Hepatocyte (in vitro differentiated cells): ENCODE results near the gene CCDC187. TPM values are rescaled to one million over a fixed set of nuclear protein-coding genes. Genes with fewer than 3 reads are reported as not detected.

Source experiments
- DNase-seq: peaks from one replicate; pipeline ENCODE4 v3.0.0-alpha.2; 2016; ENCODE audit warnings: low spot score
- H2AFZ ChIP-seq: fragments of 200-600 bp; sonication (generic); 2 replicates; pipeline ENCODE4 v1.6.0; 2016; ENCODE audit warnings: antibody characterized with exemption, mild to moderate bottlenecking
- H3K27ac ChIP-seq: fragments of 200-600 bp; sonication (generic); 2 replicates; pipeline ENCODE4 v1.5.1; 2016; ENCODE audit warnings: mild to moderate bottlenecking
- H3K27me3 ChIP-seq: fragments of 200-600 bp; sonication (generic); 2 replicates; pipeline ENCODE4 v1.6.1; 2016
- H3K36me3 ChIP-seq: fragments of 200-600 bp; sonication (generic); replicated peaks from 2 replicates; pipeline ENCODE4 v1.5.1; 2016; ENCODE audit warnings: low read depth; ENCODE audit not compliant: insufficient read depth
- H3K4me1 ChIP-seq: fragments of 200-600 bp; sonication (generic); 2 replicates; pipeline ENCODE4 v1.5.1; 2016; ENCODE audit warnings: mild to moderate bottlenecking, moderate library complexity; ENCODE audit not compliant: insufficient read depth
- H3K4me2 ChIP-seq: fragments of 200-600 bp; sonication (generic); 2 replicates; pipeline ENCODE4 v1.6.0; 2016
- H3K4me3 ChIP-seq: fragments of 200-600 bp; sonication (generic); 2 replicates; pipeline ENCODE4 v1.5.1; 2016; ENCODE audit warnings: mild to moderate bottlenecking
- H3K79me2 ChIP-seq: fragments of 200-600 bp; sonication (generic); 2 replicates; pipeline ENCODE4 v1.6.0; 2017; ENCODE audit warnings: mild to moderate bottlenecking
- H3K9me2 ChIP-seq: fragments of 200-600 bp; sonication (generic); replicated peaks from 2 replicates; pipeline ENCODE4 v1.6.0; 2017; ENCODE audit warnings: mild to moderate bottlenecking; ENCODE audit not compliant: insufficient read depth
- H3K9me3 ChIP-seq: fragments of 200-600 bp; sonication (generic); 2 replicates; pipeline ENCODE4 v1.5.1; 2016; ENCODE audit warnings: low read depth, mild to moderate bottlenecking
- H4K20me1 ChIP-seq: fragments of 200-600 bp; sonication (generic); 2 replicates; pipeline ENCODE4 v1.6.0; 2016; ENCODE audit warnings: mild to moderate bottlenecking; ENCODE audit not compliant: insufficient read depth, poor library complexity, severe bottlenecking
- EZH2 ChIP-seq: fragments of 200-600 bp; sonication (generic); IDR thresholded peaks from 2 replicates; pipeline ENCODE4 v1.6.1; 2016; ENCODE audit warnings: antibody characterized with exemption, mild to moderate bottlenecking, borderline replicate concordance
- EZH2phosphoT487 ChIP-seq: fragments of 200-600 bp; sonication (generic); IDR thresholded peaks from one replicate; pipeline ENCODE4 v1.6.1; 2018; ENCODE audit warnings: antibody characterized with exemption, mild to moderate bottlenecking, low read depth, moderate library complexity; ENCODE audit not compliant: unreplicated experiment, severe bottlenecking
- WGBS: methylation state at CpG from one replicate; pipeline ENCODE4 v1.1.6; 2016; ENCODE audit warnings: low lambda C conversion rate; ENCODE audit errors: missing lambda C conversion rate; 5-methylcytosine and 5-hydroxymethylcytosine counted together
- polyA plus RNA-seq: library from polyadenylated mRNA; unstranded; fragments of >200 nt; fragmentation: Nextera tagmentation; extraction: Ambion mirVana; gene quantifications from 2 replicates; pipeline ENCODE4 v1.2.1, GENCODE V29; 2016
- total RNA-seq: library from RNA; depleted of rRNA; stranded (reverse); fragments of >200 nt; gene quantifications from 2 replicates; pipeline ENCODE4 v1.2.3, GENCODE V29; 2014
- TF ChIP-seq, protein P1 (sequence below): fragments of 200-600 bp; sonication (generic); IDR thresholded peaks from 2 replicates; pipeline ENCODE4 v1.5.1; 2016; ENCODE audit warnings: antibody characterized with exemption, mild to moderate bottlenecking; ENCODE audit not compliant: poor library complexity

CCDC187 gene
- total and polyA plus RNA-seq, 2 experiments from 2014 or later: 0.60 to 0.75 TPM

GRCh38 chr9:136303066-136303824 is 649 bp downstream of the CCDC187 start:
- Histone ChIP-seq H3K36me3 (no peaks in the 10 kb centered on the region), H3K9me3 (no peaks in the 10 kb centered on the region), H2AFZ (no peak overlapping the region), H3K27ac (no peak overlapping the region), H3K4me3 (no peak overlapping the region), H3K9me2 (no peaks in the 10 kb centered on the region), H3K79me2 (no peaks in the 10 kb centered on the region), H4K20me1 (no peaks in the 10 kb centered on the region), H3K27me3 (no peaks in the 10 kb centered on the region), H3K4me1 (no peaks in the 10 kb centered on the region), H3K4me2 (no peak overlapping the region)
- TF ChIP-seq EZH2phosphoT487 (no peak), EZH2 (no peak)
- TF ChIP-seq, protein P1, sequence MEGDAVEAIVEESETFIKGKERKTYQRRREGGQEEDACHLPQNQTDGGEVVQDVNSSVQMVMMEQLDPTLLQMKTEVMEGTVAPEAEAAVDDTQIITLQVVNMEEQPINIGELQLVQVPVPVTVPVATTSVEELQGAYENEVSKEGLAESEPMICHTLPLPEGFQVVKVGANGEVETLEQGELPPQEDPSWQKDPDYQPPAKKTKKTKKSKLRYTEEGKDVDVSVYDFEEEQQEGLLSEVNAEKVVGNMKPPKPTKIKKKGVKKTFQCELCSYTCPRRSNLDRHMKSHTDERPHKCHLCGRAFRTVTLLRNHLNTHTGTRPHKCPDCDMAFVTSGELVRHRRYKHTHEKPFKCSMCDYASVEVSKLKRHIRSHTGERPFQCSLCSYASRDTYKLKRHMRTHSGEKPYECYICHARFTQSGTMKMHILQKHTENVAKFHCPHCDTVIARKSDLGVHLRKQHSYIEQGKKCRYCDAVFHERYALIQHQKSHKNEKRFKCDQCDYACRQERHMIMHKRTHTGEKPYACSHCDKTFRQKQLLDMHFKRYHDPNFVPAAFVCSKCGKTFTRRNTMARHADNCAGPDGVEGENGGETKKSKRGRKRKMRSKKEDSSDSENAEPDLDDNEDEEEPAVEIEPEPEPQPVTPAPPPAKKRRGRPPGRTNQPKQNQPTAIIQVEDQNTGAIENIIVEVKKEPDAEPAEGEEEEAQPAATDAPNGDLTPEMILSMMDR: no peak
- no peak for DNase-seq
- WGBS: 89% methylated on average over 33 of the region's 34 CpGs

GRCh38 chr9:136302527-136302926 is 1.4 kb downstream of the CCDC187 start:
- WGBS: 94% methylated on average over 12 of the region's 12 CpGs
- Histone ChIP-seq H3K27ac (no peak overlapping the region), H3K36me3 (no peaks in the 10 kb centered on the region), H3K9me3 (no peaks in the 10 kb centered on the region), H3K4me3 (no peak overlapping the region), H3K9me2 (no peaks in the 10 kb centered on the region), H3K27me3 (no peaks in the 10 kb centered on the region), H2AFZ (no peak overlapping the region), H3K4me2 (no peak overlapping the region), H3K4me1 (no peaks in the 10 kb centered on the region), H4K20me1 (no peaks in the 10 kb centered on the region), H3K79me2 (no peaks in the 10 kb centered on the region)
- no peak for DNase-seq
- TF ChIP-seq, protein P1: no peak
- no peak for TF ChIP-seq EZH2phosphoT487
- TF ChIP-seq EZH2: no peak

DNA sequence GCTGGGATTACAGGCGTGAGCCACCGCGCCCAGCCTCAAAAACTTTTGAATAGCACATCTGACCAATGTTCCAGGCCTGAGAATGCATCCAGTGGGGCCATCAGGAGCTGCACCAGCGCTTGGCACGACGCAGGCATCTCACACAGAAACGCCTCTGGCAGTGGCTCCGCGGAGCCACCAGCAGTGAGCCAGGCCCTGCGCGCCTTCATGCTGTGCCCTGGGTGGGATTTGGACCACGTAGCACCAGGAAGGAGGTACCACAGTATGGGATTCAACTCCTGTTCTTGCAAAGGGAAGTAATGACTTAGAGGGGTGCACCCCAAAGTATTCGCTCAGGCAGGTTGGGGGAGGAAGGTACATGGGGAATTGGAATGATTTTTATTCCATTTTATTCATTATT is 3.0 kb downstream of the CCDC187 start:
- Histone ChIP-seq H3K27me3 (no peaks in the 10 kb centered on the region), H3K79me2 (no peaks in the 10 kb centered on the region), H3K9me3 (no peaks in the 10 kb centered on the region), H3K36me3 (no peaks in the 10 kb centered on the region), H3K4me1 (peaks cover 3% of the 10 kb centered on the region), H3K9me2 (no peaks in the 10 kb centered on the region), H2AFZ (no peak overlapping the region), H4K20me1 (no peaks in the 10 kb centered on the region), H3K27ac (no peak overlapping the region), H3K4me3 (no peak overlapping the region), H3K4me2 (no peak overlapping the region)
- DNase-seq: no peak
- TF ChIP-seq EZH2phosphoT487 (no peak), EZH2 (no peak)
- TF ChIP-seq, protein P1: no peak
- 98% methylated on average over 13 of the region's 13 CpGs for WGBS
